ENCODE results near the gene NBAS. TPM values are rescaled to one million over a fixed set of nuclear protein-coding genes. Genes with fewer than 3 reads are reported as not detected.

NBAS gene
- total and polyA plus RNA-seq, 2 donors (not counting 3 experiments of a cell fraction or from before 2014, with no cell fraction given): 29.4 to 43.0 TPM

DNA sequence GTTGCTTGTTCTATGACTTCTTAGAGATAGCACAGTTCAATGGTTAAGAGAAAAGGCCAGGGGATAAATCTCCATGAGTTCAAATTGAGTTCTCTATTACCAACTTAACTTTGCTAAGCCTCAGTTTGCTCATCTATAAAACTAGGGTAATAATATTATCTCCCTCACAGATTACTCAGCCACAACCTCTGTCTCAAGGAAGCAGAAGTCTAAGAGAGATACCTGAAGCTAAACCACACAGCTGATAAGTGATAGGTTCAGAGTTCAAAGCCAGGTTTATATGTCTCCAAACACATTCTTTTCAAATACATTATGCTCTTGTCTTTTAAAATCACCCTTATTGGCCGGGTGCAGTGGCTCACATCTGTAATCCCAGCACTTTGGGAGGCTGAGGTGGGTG is 287.7 kb downstream of the NBAS start:
- no peaks in the 10 kb centered on the region for H3K9me3 ChIP-seq (replicated peaks; ENCODE audit: control insufficient read depth, insufficient read depth, low read length)
- H3K27me3 ChIP-seq (ENCODE audit: control insufficient read depth in 2 of 2, insufficient read depth in 2 of 2, low read length in 2 of 2): no peaks in the 10 kb centered on the region
- CTCF ChIA-PET: no interaction called here
- dilution Hi-C loops (cut with MboI; ENCODE audit: extremely low pct_ligation_motif_present, low sequenced_read_pairs) (no loop called here), intact Hi-C loops (cut with micrococcal nuclease) (no loop called here)
- TF ChIP-seq MYC (IDR thresholded peaks at IDR 0.05; ENCODE audit: low read depth, low read length) (no peak), POLR2A (IDR thresholded peaks at IDR 0.05; ENCODE audit: low read depth, low read length) (no peak), GATA2 (IDR thresholded peaks at IDR 0.05; ENCODE audit: insufficient read depth, insufficient read length, low read depth, low read length) (no peak), POLR2AphosphoS5 (IDR thresholded peaks at IDR 0.05; ENCODE audit: insufficient read depth, low read depth, low read length) (no peak), JUN (IDR thresholded peaks at IDR 0.05; ENCODE audit: borderline replicate concordance, insufficient read depth, insufficient read length, low read depth) (no peak)
- TF ChIP-seq, protein P1, sequence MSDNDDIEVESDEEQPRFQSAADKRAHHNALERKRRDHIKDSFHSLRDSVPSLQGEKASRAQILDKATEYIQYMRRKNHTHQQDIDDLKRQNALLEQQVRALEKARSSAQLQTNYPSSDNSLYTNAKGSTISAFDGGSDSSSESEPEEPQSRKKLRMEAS (IDR thresholded peaks at IDR 0.05; ENCODE audit: insufficient read depth, insufficient read length): no peak
- TF ChIP-seq, protein P2, sequence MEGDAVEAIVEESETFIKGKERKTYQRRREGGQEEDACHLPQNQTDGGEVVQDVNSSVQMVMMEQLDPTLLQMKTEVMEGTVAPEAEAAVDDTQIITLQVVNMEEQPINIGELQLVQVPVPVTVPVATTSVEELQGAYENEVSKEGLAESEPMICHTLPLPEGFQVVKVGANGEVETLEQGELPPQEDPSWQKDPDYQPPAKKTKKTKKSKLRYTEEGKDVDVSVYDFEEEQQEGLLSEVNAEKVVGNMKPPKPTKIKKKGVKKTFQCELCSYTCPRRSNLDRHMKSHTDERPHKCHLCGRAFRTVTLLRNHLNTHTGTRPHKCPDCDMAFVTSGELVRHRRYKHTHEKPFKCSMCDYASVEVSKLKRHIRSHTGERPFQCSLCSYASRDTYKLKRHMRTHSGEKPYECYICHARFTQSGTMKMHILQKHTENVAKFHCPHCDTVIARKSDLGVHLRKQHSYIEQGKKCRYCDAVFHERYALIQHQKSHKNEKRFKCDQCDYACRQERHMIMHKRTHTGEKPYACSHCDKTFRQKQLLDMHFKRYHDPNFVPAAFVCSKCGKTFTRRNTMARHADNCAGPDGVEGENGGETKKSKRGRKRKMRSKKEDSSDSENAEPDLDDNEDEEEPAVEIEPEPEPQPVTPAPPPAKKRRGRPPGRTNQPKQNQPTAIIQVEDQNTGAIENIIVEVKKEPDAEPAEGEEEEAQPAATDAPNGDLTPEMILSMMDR (IDR thresholded peaks at IDR 0.05; ENCODE audit: extremely low read depth in 1 of 2, insufficient read depth in 1 of 2, low read depth in 1 of 2, low read length in 2 of 2): no peak
- H3K4me1 ChIP-seq (ENCODE audit: control insufficient read depth, extremely low read depth, insufficient read depth, low read length): no peaks in the 10 kb centered on the region
- no peak overlapping the region for H3K4me2 ChIP-seq (ENCODE audit: insufficient read depth, low read length)
- DNase-seq (ENCODE audit: low read depth, low spot score) (no peak), FAIRE-seq (no peak)
- H3K4me3 ChIP-seq (replicated peaks in 1 of 3; ENCODE audit: insufficient read depth in 1 of 3, low read depth in 1 of 3, low read length in 3 of 3): no peak overlapping the region
- BruUV-seq (replicated peaks): no TSS peak
- H3K27ac ChIP-seq (ENCODE audit: insufficient read depth, low read depth, low read length): no peak overlapping the region
- H4K20me1 ChIP-seq (replicated peaks; ENCODE audit: control insufficient read depth, extremely low read depth, insufficient read depth, low read length): no peaks in the 10 kb centered on the region
- POLR2A ChIA-PET: no interaction called here
- peaks cover 0 to 5% of the 10 kb centered on the region in 2 experiments for H3K36me3 ChIP-seq (ENCODE audit: control insufficient read depth in 2 of 2, extremely low read depth in 1 of 2, insufficient read depth in 2 of 2, low read length in 2 of 2)
- H2AFZ ChIP-seq (ENCODE audit: low read depth, low read length): no peak overlapping the region
- H3K9me1 ChIP-seq (replicated peaks; ENCODE audit: control insufficient read depth, extremely low read depth, insufficient read depth, low read length): no peaks in the 10 kb centered on the region
- H3K79me2 ChIP-seq (ENCODE audit: control insufficient read depth, insufficient read depth, low read length): no peaks in the 10 kb centered on the region
- no peak overlapping the region for H3K9ac ChIP-seq (replicated peaks; ENCODE audit: extremely low read depth, insufficient read depth, low read length)

Measured in endothelial cell of umbilical vein (primary cell).